Measurements from ENCODE around the gene PPIP5K1. TPM values are rescaled to one million over a fixed set of nuclear protein-coding genes. Genes with fewer than 3 reads are reported as not detected.
"Not testable (repeated sequence)": the region's sequence is repeated elsewhere in the genome, so short reads cannot be mapped to it uniquely, and the experiment has no call there.

PPIP5K1 gene
- total and polyA plus RNA-seq, 11 donors: 7.2 to 23.0 (median 15.3) TPM

DNA sequence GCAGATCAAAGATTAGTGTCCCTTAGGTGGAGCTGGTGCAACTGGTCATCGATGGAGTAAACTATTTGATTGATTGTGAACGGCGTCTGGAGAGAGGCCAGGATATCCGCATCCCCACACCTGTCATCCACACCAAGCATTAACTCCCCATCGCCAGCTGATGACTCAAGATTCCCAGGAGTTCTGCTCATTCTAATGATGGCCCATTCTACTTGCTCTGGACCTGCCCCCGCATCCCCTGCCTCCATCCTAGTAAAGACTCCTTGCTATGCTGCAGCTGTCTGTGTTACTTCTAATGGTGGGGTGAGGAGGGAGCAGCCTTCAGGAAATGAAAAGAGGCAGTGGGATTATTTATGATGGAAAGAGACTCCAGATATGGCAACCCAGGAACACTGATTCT is 9.1 kb upstream of the PPIP5K1 start:
- H3K4me3 ChIP-seq; intact Hi-C loops (cut with DNase I); H3K27ac ChIP-seq; H3K27me3 ChIP-seq; H3K36me3 ChIP-seq; ATAC-seq; DNase-seq; H3K4me1 ChIP-seq; H3K9me3 ChIP-seq: not testable (repeated sequence)
- 82 to 89% (median 85%) methylated on average over 6 of the region's 6 CpGs for WGBS, 4 donors

DNA sequence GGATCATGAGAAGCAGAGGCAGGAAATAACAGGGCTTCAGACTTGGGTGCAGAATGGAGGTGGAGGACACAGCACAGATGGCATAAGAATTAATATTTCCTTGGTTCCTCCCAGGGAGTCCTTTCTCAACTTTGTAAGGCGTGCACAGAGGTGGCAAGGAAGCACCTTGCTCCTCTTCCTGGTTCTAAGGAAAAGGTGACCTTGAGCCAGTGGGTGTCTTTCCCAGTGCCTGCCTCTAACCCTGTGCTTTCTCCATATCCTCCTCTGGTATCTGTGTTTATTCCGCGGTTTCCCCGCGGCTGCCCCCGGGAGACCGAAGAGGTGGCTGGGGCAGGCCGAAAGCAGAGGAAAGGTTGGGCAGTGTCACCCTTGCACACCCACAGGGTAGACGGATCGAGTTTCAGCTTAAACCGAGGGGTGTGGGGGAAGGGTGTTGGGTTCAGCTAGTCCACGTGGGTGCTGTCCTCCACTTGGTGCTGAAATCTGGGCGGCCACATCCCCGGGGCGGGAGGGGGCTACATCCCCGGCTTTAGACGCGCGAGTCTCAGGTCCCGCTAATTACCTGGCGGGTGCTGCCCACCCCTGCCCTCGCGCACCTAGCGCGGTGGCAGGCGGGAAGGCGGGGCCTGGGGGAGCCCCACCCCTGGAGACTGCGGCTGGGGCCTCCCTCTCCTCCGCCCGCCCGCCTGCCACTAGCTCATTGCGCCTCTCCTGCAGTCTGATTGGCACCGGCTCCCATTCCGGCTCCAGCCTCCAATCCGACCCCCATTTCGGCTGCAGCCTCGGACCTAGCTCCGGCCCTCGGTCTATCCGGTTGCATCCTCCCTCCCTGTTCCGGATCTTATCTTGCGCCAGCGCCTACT is 3.6 kb upstream of the PPIP5K1 start, which contains the start of gene CKMT1B:
TSS of gene CKMT1B (plus strand) at position 700 of the 863 bp plus-strand sequence. CDS start 192 bp downstream, outside the sequence.
- H3K27ac ChIP-seq; H3K36me3 ChIP-seq; H3K27me3 ChIP-seq; DNase-seq; H3K9me3 ChIP-seq; H3K4me1 ChIP-seq; intact Hi-C loops (cut with DNase I); H3K4me3 ChIP-seq: not testable (repeated sequence)
- peak in 2 of 4 donors; percentile 43 to 51 for ATAC-seq
- no CpG with 5 or more reads among the region's 43 CpGs for WGBS, 4 donors

DNA sequence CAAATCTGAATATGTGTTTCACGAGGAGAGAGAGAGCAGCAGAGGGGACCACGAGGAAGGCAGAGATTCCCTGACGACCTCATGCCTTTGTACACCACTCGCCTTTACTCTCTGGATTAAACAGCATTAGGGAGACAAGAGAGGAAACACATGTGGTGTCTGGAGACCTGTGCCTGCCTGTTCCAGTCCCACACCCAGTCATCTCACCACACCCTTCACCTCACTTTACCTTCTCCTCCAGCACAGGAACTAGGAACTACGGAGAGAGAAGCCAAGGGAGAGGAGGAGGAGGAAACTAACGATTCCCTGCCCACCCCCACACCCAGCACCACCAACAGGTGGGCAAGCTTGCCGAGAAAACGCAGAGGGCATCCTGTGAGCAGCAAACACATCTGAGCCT is 2.8 kb upstream of the PPIP5K1 start:
- ATAC-seq; DNase-seq; intact Hi-C loops (cut with DNase I); H3K4me1 ChIP-seq; H3K36me3 ChIP-seq; H3K4me3 ChIP-seq; H3K27me3 ChIP-seq; H3K27ac ChIP-seq; H3K9me3 ChIP-seq: not testable (repeated sequence)
- WGBS, 4 donors: 7 to 27% (median 14%) methylated on average over 4 of the region's 8 CpGs

DNA sequence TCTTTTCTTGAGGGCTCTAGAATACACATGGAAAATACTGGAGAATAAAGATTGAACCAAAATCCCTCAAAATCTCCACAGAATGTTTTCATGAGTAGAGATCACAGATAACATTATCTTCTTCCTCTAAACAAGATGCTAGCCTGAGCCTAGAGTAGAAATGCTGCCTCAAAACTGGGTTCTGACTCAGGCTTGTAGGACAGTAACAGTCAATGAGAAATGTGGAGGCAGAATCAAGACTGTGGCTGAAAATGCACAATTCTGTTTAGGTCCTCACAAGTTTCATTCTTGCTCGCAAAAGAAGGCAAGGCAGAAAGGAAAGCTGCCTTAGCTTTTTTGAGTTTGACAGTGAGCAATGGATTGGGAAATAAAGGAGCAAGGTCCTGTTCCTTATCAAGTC is 15.4 kb downstream of the PPIP5K1 start:
- DNase-seq; H3K36me3 ChIP-seq; H3K4me3 ChIP-seq; H3K9me3 ChIP-seq; H3K4me1 ChIP-seq; H3K27ac ChIP-seq; intact Hi-C loops (cut with DNase I); ATAC-seq; H3K27me3 ChIP-seq: not testable (repeated sequence)
- no CpG with 5 or more reads among the region's 1 CpG for WGBS, 4 donors

DNA sequence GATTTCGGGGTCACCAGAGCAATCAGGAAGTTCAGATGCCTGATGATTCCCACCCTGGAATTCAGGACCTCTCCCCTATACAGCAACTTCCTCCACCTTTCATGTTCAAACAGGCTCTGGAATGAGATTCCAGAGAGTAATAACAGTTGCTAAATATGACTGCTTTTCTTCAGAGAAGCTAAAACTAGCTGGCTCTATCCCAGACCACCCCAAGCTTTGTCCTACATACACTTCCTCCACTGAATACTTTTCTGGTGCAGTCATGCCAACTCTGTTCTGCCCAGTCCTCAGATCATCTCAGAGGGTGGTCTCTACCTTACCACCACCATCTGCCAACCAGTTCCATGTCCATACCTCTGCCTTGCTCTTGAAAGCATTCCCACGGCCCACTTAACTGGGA is 23.4 kb downstream of the PPIP5K1 start:
- H3K9me3 ChIP-seq; ATAC-seq; H3K27ac ChIP-seq; DNase-seq; H3K27me3 ChIP-seq; H3K4me1 ChIP-seq; H3K36me3 ChIP-seq; intact Hi-C loops (cut with DNase I); H3K4me3 ChIP-seq: not testable (repeated sequence)
- 100% methylated on average over 1 of the region's 2 CpGs; no CpG with 5 or more reads in 2 of the 4 donors for WGBS, 4 donors

DNA sequence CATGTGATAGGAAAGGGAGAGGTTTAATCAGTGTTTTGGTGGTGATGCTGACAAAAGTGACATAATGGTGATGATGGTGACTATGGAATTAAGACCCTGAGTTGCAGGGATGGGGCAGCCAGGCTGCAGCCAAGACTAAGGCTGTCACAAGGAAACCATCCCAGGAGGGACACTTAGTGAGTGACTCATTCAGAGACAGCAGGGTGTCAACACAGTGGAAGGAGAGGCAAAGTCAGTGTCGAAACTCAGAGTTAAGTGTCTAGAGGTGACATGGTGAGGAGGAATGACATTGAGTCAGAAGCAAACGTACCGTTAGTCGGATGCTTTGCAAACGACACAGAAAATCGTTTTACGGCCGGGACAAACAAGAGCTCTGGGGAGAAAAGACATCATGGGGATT is 26.2 kb downstream of the PPIP5K1 start:
- H3K4me1 ChIP-seq; H3K4me3 ChIP-seq; intact Hi-C loops (cut with DNase I); DNase-seq; ATAC-seq; H3K36me3 ChIP-seq; H3K9me3 ChIP-seq; H3K27me3 ChIP-seq; H3K27ac ChIP-seq: not testable (repeated sequence)
- no CpG with 5 or more reads among the region's 8 CpGs for WGBS, 4 donors

DNA sequence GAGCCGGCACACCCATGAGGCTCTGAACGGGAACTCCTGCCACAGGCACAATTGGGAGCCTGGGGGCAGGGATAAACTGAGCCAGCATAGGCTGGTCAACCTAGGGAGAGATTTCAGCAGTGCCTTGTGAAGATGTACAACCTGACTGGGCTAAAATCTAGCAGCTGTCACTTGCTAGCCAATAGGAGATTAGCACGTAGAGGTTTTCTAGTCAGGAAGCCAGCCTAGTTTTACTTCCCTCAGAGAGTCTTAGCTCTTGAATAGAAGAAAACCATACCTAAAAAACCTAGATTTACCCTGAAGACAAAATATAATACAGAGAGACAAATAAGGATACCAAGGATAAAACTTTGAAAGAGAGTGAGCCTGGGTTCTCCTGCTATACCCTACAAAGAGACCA is 27.3 kb downstream of the PPIP5K1 start:
- H3K27me3 ChIP-seq; H3K9me3 ChIP-seq; intact Hi-C loops (cut with DNase I); H3K4me1 ChIP-seq; H3K4me3 ChIP-seq; H3K27ac ChIP-seq; DNase-seq; ATAC-seq: not testable (repeated sequence)
- peaks cover 0 to 15% (median 10%) of the 10 kb centered on the region in 9 donors for H3K36me3 ChIP-seq
- 88 to 90% methylated on average over 2 of the region's 3 CpGs; no CpG with 5 or more reads in 2 of the 4 donors for WGBS, 4 donors

Measured in heart left ventricle (tissue), 16 donors.